Testis (tissue), 2 donors: Measurements from ENCODE around the gene DNHD1.

Source experiments
- CTCF ChIP-seq, 3 experiments: fragments of 450-650 bp in 2 of 3; fragments of 200-600 bp in 1 of 3; sonication (generic) in 1 of 3; IDR thresholded peaks; one replicate each; pipeline ENCODE4 v1.5.1; 2016 to 2019; ENCODE audit warnings: antibody characterized with exemption in 3 of 3, mild to moderate bottlenecking in 2 of 3, moderate library complexity in 1 of 3
- POLR2A ChIP-seq: fragments of 450-650 bp; IDR thresholded peaks from one replicate; pipeline ENCODE4 v1.6.1; 2017; ENCODE audit warnings: antibody characterized with exemption, mild to moderate bottlenecking, moderate library complexity

- TF ChIP-seq CTCF (IDR thresholded peaks at IDR 0.05) (no peak), POLR2A (no peak)
Observed at GRCh38 chr11:6548641-6549040, 51.6 kb downstream of the DNHD1 start.
